Suppressor macrophage (primary cell): Measurements from ENCODE around the gene MMP11.

Experiments
- DNase-seq, 4 experiments: peaks; one replicate each; pipeline ENCODE4 v3.0.0-alpha.2; 2020 to 2022

The MMP11 gene

GRCh38 chr22:23803001-23803819 is 30.6 kb downstream of the MMP11 start:
- DNase-seq, result no peak

DNA sequence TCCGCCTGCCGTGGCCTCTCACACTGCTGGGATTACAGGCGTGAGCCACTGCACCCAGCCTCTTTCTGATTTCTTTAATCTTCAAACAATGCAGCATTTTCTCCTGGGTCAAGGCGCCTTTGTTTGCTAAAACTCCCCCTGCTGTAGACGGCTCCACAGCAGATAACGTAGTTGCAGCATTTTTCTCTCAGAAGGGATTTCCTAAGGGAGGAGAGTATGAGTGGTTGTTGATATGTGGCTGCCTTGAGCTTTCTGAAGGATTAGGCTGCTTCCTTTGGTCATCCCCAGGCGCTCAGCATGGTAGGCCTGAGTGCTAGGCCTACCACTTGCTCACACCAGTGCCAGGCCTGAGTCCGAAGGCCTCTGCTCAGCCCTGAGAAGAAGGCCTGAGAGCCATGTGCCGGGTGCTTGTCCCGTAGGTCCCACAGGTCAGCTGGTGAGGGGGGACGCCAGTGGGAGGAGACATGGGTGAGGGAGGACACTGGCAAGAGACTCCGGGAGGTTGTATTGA is 32.2 kb downstream of the MMP11 start:
- DNase-seq, result no peak

- no peak for DNase-seq
Measured at GRCh38 chr22:23806837-23807236, 34.2 kb downstream of the MMP11 start.

DNA sequence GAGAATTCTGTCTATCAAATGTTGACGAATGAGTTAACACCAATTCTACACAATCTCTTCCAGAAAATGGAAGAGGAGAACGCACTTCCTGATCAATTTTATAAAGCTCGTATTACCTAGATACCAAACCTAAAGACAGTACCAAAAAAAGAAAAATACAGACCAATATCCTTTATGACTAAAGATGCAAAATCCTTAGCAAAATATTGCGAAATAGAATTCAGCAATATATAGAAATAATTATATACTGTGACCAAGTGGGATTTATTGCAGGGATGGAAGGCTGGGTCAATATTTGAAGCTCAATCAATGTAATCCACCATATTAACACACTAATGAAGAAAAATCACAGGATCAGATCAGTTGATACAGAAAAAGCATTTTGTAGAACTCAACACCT is 39.7 kb downstream of the MMP11 start:
- DNase-seq, result no peak

- no peak for DNase-seq
Measured at GRCh38 chr22:23815541-23816155, 43.0 kb downstream of the MMP11 start.

- no peak for DNase-seq
Measured at GRCh38 chr22:23816156-23816976, 43.7 kb downstream of the MMP11 start.

GRCh38 chr22:23817146-23817545 is 44.5 kb downstream of the MMP11 start:
- no peak for DNase-seq

DNA sequence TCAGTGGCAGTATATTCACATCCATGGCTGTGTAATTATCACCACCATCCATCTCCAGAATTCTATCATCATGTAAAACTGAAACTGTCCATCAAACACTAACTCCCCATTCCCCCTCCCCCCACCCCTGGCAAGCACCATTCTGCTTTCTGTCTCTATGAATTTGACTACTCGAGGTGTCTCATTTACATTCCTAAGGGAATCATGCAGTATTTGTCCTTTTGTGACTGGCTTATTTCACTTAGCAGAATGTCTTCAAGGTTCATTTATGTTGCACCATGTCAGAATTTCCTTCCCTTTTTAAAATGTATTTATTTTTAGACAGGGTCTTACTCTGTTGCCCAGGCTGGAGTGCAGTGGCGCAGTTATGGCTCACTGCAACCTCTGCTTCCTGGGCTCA is 45.9 kb downstream of the MMP11 start:
- no peak for DNase-seq

GRCh38 chr22:23820748-23821211 is 48.1 kb downstream of the MMP11 start:
- DNase-seq, result no peak

DNA sequence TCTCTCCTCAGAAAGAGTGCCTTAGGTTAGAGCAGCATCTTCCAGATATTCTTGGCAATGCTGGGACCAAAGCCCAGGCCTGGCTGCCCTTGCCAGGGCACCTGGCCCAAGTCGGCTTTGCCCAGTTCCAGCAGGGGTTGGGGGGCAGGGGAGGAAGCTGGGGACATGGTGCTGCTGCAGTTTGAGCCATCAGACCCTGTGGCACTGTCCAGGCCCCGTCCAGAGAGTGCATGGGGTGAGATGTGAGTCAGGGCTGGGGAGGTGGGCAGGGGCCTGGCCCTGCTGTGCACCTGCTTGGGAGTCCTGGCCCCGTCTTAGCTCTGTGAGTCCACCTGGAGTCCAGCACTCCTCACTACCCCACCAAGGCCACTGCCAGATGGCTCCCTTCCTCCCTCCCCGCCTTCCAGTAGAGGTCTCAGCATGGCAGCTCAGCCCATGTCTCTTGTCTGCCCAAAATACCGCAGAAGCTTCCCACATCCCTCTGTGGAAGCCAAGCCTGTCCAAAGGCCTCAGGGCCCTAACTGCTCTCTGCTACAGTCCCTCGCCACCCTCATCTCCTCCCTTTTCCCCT is 49.5 kb downstream of the MMP11 start:
- DNase-seq, result no peak

- DNase-seq, result no peak
Measured at GRCh38 chr22:23823331-23823791, 50.7 kb downstream of the MMP11 start.

- DNase-seq, result no peak
Measured at GRCh38 chr22:23824476-23825245, 52.0 kb downstream of the MMP11 start.

GRCh38 chr22:23825246-23825905 is 52.7 kb downstream of the MMP11 start:
- no peak for DNase-seq

GRCh38 chr22:23826510-23827350 is 54.1 kb downstream of the MMP11 start:
- no peak for DNase-seq

DNA sequence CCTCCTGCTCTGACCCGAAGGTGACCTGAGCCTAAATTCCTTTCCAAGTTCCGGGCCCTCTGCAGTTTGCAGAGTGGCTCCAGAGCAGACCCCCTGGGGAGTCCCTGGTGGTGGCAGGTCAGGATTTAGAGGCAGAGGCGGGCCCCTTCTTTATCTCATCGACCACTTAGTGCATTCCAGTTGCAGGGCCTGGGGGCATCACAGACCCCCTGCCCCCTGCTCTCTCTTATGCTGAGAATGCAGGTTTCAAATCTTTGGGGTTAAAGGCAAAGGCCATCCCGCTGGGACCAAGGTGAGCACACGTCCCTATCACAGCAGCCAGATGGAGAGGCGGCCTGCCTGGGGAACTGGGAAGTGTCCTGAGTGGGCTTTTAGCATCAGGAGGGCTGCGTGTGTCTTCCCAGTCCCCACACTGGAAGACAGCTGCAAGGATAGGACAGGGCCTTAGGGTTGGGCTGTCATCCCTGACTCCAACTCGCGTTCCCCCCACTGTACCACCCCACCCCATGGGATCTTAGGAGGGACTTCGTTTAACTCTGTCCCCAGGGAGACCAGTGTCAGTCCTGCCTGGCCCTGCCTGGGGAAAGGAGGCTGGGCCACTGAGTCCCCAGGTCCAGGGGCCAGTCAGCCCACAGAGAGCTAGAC is 54.8 kb downstream of the MMP11 start:
- DNase-seq, result no peak

GRCh38 chr22:23828800-23829680 is 56.4 kb downstream of the MMP11 start:
- no peak for DNase-seq

- DNase-seq, result no peak
Measured at GRCh38 chr22:23829845-23830372, 57.3 kb downstream of the MMP11 start.

GRCh38 chr22:23831261-23831660 is 58.6 kb downstream of the MMP11 start:
- DNase-seq, result no peak
